IMR-90 (cell line): ENCODE data around the gene RAPGEF2. TPM values are rescaled to one million over a fixed set of nuclear protein-coding genes. Genes with fewer than 3 reads are reported as not detected.

Experiments used
- ATAC-seq: fragments of 200-7000 bp; cut with Tn5 transposase; 2 replicates; pipeline ENCODE4 v1.9.1; 2020; ENCODE audit warnings: low read depth, mild to moderate bottlenecking, moderate library complexity
- BruUV-seq: library from RNA; stranded (reverse); fragments of 400-500 nt; replicated peaks from 2 replicates; lab custom pipeline; 2021; lab: Mats Ljungman, UMichigan
- CTCF ChIA-PET: fragments of 300-600 bp; formaldehyde crosslinking; extraction: SDS; loops from one replicate; lab custom pipeline; 2021; ENCODE audit warnings: antibody characterized with exemption; lab: Yijun Ruan, JAX
- POLR2A ChIA-PET: fragments of 300-600 bp; sonication (Branson Sonifier 250); formaldehyde crosslinking; loops from one replicate; lab custom pipeline; 2022; ENCODE audit warnings: antibody characterized with exemption; ENCODE audit not compliant: unreplicated experiment; lab: Charles Lee
- DNase-seq: peaks from one replicate; pipeline ENCODE4 v3.0.0; 2013
- H2AFZ ChIP-seq: replicated peaks from 2 replicates; pipeline ENCODE3; 2013; ENCODE audit warnings: low read length, mild to moderate bottlenecking; ENCODE audit not compliant: poor library complexity
- H2AK5ac ChIP-seq: 2 replicates; pipeline ENCODE4 v1.6.1; 2013; ENCODE audit warnings: low read depth, low read length, inconsistent platforms
- H2AK9ac ChIP-seq: replicated peaks from 2 replicates; pipeline ENCODE3; 2013; ENCODE audit warnings: mild to moderate bottlenecking, low read depth, low read length, moderate library complexity; ENCODE audit not compliant: poor library complexity
- H2BK120ac ChIP-seq: 2 replicates; pipeline ENCODE4 v1.6.1; 2013; ENCODE audit warnings: low read depth, low read length, inconsistent platforms
- H2BK15ac ChIP-seq: 3 replicates; pipeline ENCODE4 v1.6.1; 2013; ENCODE audit warnings: low read depth, low read length, inconsistent platforms
- H2BK20ac ChIP-seq: 2 replicates; pipeline ENCODE4 v1.6.1; 2013; ENCODE audit warnings: low read depth, mild to moderate bottlenecking, inconsistent platforms, low read length, moderate library complexity
- H2BK5ac ChIP-seq: 2 replicates; pipeline ENCODE4 v1.6.1; 2013; ENCODE audit warnings: mild to moderate bottlenecking, low read depth, low read length, inconsistent platforms; ENCODE audit not compliant: poor library complexity, severe bottlenecking
- H3K14ac ChIP-seq: replicated peaks from 2 replicates; pipeline ENCODE4 v1.6.1; 2013; ENCODE audit warnings: low read depth, low read length, inconsistent platforms
- H3K18ac ChIP-seq: 2 replicates; pipeline ENCODE4 v1.6.1; 2013; ENCODE audit warnings: low read depth, low read length, control low read depth
- H3K23ac ChIP-seq: 2 replicates; pipeline ENCODE4 v1.6.1; 2013; ENCODE audit warnings: low read depth, low read length, inconsistent platforms
- H3K27ac ChIP-seq: 2 replicates; pipeline ENCODE4 v1.5.1; 2013; ENCODE audit warnings: mild to moderate bottlenecking, control low read depth, low read length; ENCODE audit not compliant: insufficient read depth
- H3K27me3 ChIP-seq: 2 replicates; pipeline ENCODE4 v1.6.1; 2013; ENCODE audit warnings: low read length; ENCODE audit not compliant: control insufficient read depth, insufficient read depth
- H3K36me3 ChIP-seq: 2 replicates; pipeline ENCODE4 v1.6.1; 2013; ENCODE audit warnings: low read length, mixed read lengths; ENCODE audit not compliant: control insufficient read depth, insufficient read depth
- H3K4ac ChIP-seq: 2 replicates; pipeline ENCODE4 v1.6.1; 2013; ENCODE audit warnings: low read depth, low read length, inconsistent platforms
- H3K4me1 ChIP-seq: 2 replicates; pipeline ENCODE4 v1.6.1; 2013; ENCODE audit warnings: low read length, mixed read lengths; ENCODE audit not compliant: control insufficient read depth, insufficient read depth
- H3K4me2 ChIP-seq: 2 replicates; pipeline ENCODE4 v1.6.1; 2013; ENCODE audit warnings: low read depth, mild to moderate bottlenecking, control low read depth, low read length, moderate library complexity
- H3K4me3 ChIP-seq: 2 replicates; pipeline ENCODE4 v1.5.1; 2013; ENCODE audit warnings: low read depth, mild to moderate bottlenecking, control low read depth, low read length, moderate library complexity; ENCODE audit not compliant: insufficient read depth
- H3K56ac ChIP-seq: 2 replicates; pipeline ENCODE4 v1.6.1; 2013; ENCODE audit warnings: low read length, inconsistent platforms; ENCODE audit not compliant: insufficient read depth; ENCODE audit errors: extremely low read depth
- H3K79me1 ChIP-seq, 2 experiments: 2 replicates each; pipeline ENCODE4 v1.6.1; 2013; ENCODE audit warnings: low read length in 2 of 2, inconsistent platforms in 1 of 2, low read depth in 1 of 2
- H3K9ac ChIP-seq: 2 replicates; pipeline ENCODE4 v1.6.1; 2013; ENCODE audit warnings: low read depth, low read length, control low read depth
- H3K9me1 ChIP-seq: 2 replicates; pipeline ENCODE4 v1.6.1; 2013; ENCODE audit warnings: low read length, inconsistent platforms; ENCODE audit not compliant: insufficient read depth
- H3K9me3 ChIP-seq: 2 replicates; pipeline ENCODE4 v1.6.1; 2013; ENCODE audit warnings: low read length; ENCODE audit not compliant: control insufficient read depth, insufficient read depth
- H4K20me1 ChIP-seq: 2 replicates; pipeline ENCODE4 v1.6.1; 2013; ENCODE audit warnings: low read length, inconsistent platforms; ENCODE audit not compliant: insufficient read depth
- H4K5ac ChIP-seq: 2 replicates; pipeline ENCODE4 v1.6.1; 2013; ENCODE audit warnings: mild to moderate bottlenecking, low read depth, low read length, control low read depth
- H4K8ac ChIP-seq, 2 experiments: 2 replicates each; pipeline ENCODE4 v1.6.1; 2013; ENCODE audit warnings: low read depth in 2 of 2, low read length in 2 of 2, control low read depth in 1 of 2, inconsistent platforms in 1 of 2
- H4K91ac ChIP-seq: 2 replicates; pipeline ENCODE4 v1.6.1; 2013; ENCODE audit warnings: low read depth, low read length, inconsistent platforms; ENCODE audit not compliant: insufficient read depth
- ELK1 ChIP-seq: fragments of 150-350 bp; IDR thresholded peaks from 2 replicates; pipeline ENCODE4 v1.6.1; 2016; ENCODE audit warnings: low read depth, mild to moderate bottlenecking, low read length, moderate library complexity, borderline replicate concordance
- FOS ChIP-seq: fragments of 150-350 bp; IDR thresholded peaks from 2 replicates; pipeline ENCODE4 v1.6.1; 2016; ENCODE audit warnings: low read depth, low read length
- MAFK ChIP-seq: IDR thresholded peaks from 2 replicates; pipeline ENCODE4 v1.6.1; 2012; ENCODE audit warnings: low read depth, low read length, improper control_type of control experiment
- MAZ ChIP-seq: IDR thresholded peaks from 2 replicates; pipeline ENCODE4 v1.6.1; 2012; ENCODE audit warnings: low read depth, mild to moderate bottlenecking, low read length, improper control_type of control experiment, moderate library complexity, borderline replicate concordance
- NFE2L2 ChIP-seq: fragments of 150-350 bp; IDR thresholded peaks from 2 replicates; pipeline ENCODE4 v1.6.1; 2016; ENCODE audit warnings: low read depth, mild to moderate bottlenecking, low read length
- RAD21 ChIP-seq: IDR thresholded peaks from 2 replicates; pipeline ENCODE4 v1.6.1; 2012; ENCODE audit warnings: low read length, improper control_type of control experiment
- RCOR1 ChIP-seq: IDR thresholded peaks from 2 replicates; pipeline ENCODE4 v1.6.1; 2012; ENCODE audit warnings: mild to moderate bottlenecking, low read length, improper control_type of control experiment; ENCODE audit not compliant: insufficient replicate concordance
- RFX5 ChIP-seq: IDR thresholded peaks from 2 replicates; pipeline ENCODE4 v1.8.0; 2012; ENCODE audit warnings: low read depth, mild to moderate bottlenecking, low read length, moderate library complexity
- SMC3 ChIP-seq: fragments of 150-350 bp; IDR thresholded peaks from 2 replicates; pipeline ENCODE4 v1.6.1; 2016; ENCODE audit warnings: low read depth, mild to moderate bottlenecking, antibody characterized with exemption, low read length, moderate library complexity
- WGBS, 2 experiments: methylation state at CpG; one replicate each; pipeline versions ENCODE4 v1.1.5 to v1.1.7; 2013; ENCODE audit warnings: missing lambda C conversion rate in 2 of 2; ENCODE audit not compliant: insufficient read length in 1 of 2; ENCODE audit errors: extremely low coverage in 2 of 2; 5-methylcytosine and 5-hydroxymethylcytosine counted together
- dilution Hi-C: fragments of 300-500 bp; cut with HindIII; formaldehyde crosslinking; loops from one replicate; pipeline ENCODE4 v1.14.3; 2018; ENCODE audit warnings: low sequenced_read_pairs; ENCODE audit not compliant: unreplicated experiment
- in situ Hi-C: fragments of 300-500 bp; cut with MboI; formaldehyde crosslinking; loops from 3 replicates; pipeline ENCODE4 v1.14.3; 2019; ENCODE audit warnings: low sequenced_read_pairs, inconsistent platforms, mixed read lengths
- intact Hi-C: fragments of 100-400 bp; cut with micrococcal nuclease; formaldehyde crosslinking; loops from 2 replicates; pipeline ENCODE4 v1.10.0; 2022
- polyA plus RNA-seq, 3 experiments: library from polyadenylated mRNA; depleted of rRNA; stranded (reverse); fragments of >200 nt; gene quantifications; 2 replicates each; pipeline ENCODE4 v1.2.3, GENCODE V29; 2012; ENCODE audit warnings: low replicate concordance in 1 of 3
- total RNA-seq: library from RNA; depleted of rRNA; stranded (reverse); fragments of >200 nt; gene quantifications from 2 replicates; pipeline ENCODE4 v1.2.3, GENCODE V29; 2012
- TF ChIP-seq, protein P1 (sequence below): fragments of 150-350 bp; IDR thresholded peaks from 2 replicates; pipeline ENCODE4 v1.6.1; 2017; ENCODE audit warnings: mild to moderate bottlenecking, antibody characterized with exemption, low read length, low read depth

Gene RAPGEF2
- total and polyA plus RNA-seq, 2 of the 4 experiments (the other 2 are of a cell fraction), result 27.6 to 109 TPM

DNA sequence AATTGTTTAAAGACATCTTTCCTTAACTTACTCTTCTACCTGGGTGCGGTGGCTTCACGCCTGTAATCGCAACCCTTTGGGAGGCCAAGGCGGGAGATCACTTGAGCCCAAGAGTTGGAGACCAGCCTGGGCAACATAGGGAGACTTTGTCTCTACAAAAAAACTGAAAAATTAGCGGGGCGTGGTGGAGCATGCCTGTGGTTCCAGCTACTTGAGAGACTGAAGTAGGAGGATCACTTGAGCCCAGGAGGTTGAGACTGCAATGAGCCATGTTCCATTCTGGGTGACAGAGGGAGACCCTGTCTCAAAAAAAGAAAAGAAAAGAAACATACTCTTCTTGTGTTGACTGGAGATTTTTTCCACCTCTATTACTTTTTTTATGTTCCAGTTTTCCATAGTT, 181.9 kb downstream of the RAPGEF2 start:
- Histone ChIP-seq H3K18ac (peak overlapping the region; percentile 80), H3K4me1 (peaks cover 9% of the 10 kb centered on the region), H2BK120ac (peak overlapping the region; percentile 43), H4K8ac (peak overlapping the region in 1 of 2 experiments; percentile 52; a peak in 1 of 4 replicates), H3K79me1 (peaks cover 24 to 44% of the 10 kb centered on the region in 2 experiments), H3K4ac (peak overlapping the region; percentile 67), H3K9ac (no peak overlapping the region), H4K91ac (peak overlapping the region; percentile 65; the same call in 1 of the 2 replicates), H3K56ac (no peak overlapping the region), H3K14ac (0 out of 2 replicates have a peak overlapping the region, but pooled peaks have one; percentile 48), H2BK15ac (0 out of 3 replicates have a peak overlapping the region, but pooled peaks have one; percentile 28), H3K4me2 (no peak overlapping the region), H2AK9ac (no peak overlapping the region), H2BK20ac (no peak overlapping the region), H3K9me3 (no peaks in the 10 kb centered on the region), H3K9me1 (peaks cover 3% of the 10 kb centered on the region; the same call in 1 of the 2 replicates), H2AFZ (no peak overlapping the region), H3K4me3 (no peak overlapping the region), H3K27ac (peak overlapping the region; percentile 49; the same call in 1 of the 2 replicates), H3K36me3 (no peaks in the 10 kb centered on the region; the same call in 1 of the 2 replicates), H4K5ac (peak overlapping the region; percentile 54; the same call in 1 of the 2 replicates), H3K27me3 (no peaks in the 10 kb centered on the region), H2AK5ac (0 out of 2 replicates have a peak overlapping the region, but pooled peaks have one; percentile 60), H4K20me1 (no peaks in the 10 kb centered on the region), H3K23ac (peak overlapping the region; percentile 59; the same call in 1 of the 2 replicates), H2BK5ac (peak overlapping the region; percentile 66)
- no peak for DNase-seq
- CTCF ChIA-PET, result interaction anchor here (0.6 kb wide), 1 partner anchor 36 kb away, joined by 7 read pairs; no protein-coding TSS in a partner anchor
- no peak for ATAC-seq
- TF ChIP-seq ELK1, result no peak
- TF ChIP-seq RCOR1, result no peak
- no peak for TF ChIP-seq FOS
- TF ChIP-seq, protein P1, sequence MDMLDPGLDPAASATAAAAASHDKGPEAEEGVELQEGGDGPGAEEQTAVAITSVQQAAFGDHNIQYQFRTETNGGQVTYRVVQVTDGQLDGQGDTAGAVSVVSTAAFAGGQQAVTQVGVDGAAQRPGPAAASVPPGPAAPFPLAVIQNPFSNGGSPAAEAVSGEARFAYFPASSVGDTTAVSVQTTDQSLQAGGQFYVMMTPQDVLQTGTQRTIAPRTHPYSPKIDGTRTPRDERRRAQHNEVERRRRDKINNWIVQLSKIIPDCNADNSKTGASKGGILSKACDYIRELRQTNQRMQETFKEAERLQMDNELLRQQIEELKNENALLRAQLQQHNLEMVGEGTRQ, result no peak
- TF ChIP-seq MAFK, result no peak
- TF ChIP-seq NFE2L2, result no peak
- no peak for TF ChIP-seq RFX5
- TF ChIP-seq SMC3, result no peak
- no peak for TF ChIP-seq RAD21
- TF ChIP-seq MAZ, result no peak
- POLR2A ChIA-PET, result no interaction called here
- intact Hi-C loops (no loop called here), dilution Hi-C loops (no loop called here), in situ Hi-C loops (no loop called here)
- no TSS peak for BruUV-seq
- no CpG with 5 or more reads among the region's 6 CpGs for WGBS, 2 experiments
